GM12801 (cell line): ENCODE results near the gene GSG1L.

ENCODE experiments used
- TF ChIP-seq, protein P1 (sequence below): IDR thresholded peaks from one replicate; pipeline ENCODE4 v1.5.1; 2011; ENCODE audit warnings: control low read depth; ENCODE audit not compliant: insufficient read length; ENCODE audit errors: extremely low read depth

Gene GSG1L

GRCh38 chr16:28106467-28107215 lies 43.1 kb upstream of the GSG1L start:
- TF ChIP-seq, protein P1, sequence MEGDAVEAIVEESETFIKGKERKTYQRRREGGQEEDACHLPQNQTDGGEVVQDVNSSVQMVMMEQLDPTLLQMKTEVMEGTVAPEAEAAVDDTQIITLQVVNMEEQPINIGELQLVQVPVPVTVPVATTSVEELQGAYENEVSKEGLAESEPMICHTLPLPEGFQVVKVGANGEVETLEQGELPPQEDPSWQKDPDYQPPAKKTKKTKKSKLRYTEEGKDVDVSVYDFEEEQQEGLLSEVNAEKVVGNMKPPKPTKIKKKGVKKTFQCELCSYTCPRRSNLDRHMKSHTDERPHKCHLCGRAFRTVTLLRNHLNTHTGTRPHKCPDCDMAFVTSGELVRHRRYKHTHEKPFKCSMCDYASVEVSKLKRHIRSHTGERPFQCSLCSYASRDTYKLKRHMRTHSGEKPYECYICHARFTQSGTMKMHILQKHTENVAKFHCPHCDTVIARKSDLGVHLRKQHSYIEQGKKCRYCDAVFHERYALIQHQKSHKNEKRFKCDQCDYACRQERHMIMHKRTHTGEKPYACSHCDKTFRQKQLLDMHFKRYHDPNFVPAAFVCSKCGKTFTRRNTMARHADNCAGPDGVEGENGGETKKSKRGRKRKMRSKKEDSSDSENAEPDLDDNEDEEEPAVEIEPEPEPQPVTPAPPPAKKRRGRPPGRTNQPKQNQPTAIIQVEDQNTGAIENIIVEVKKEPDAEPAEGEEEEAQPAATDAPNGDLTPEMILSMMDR, result no peak

DNA sequence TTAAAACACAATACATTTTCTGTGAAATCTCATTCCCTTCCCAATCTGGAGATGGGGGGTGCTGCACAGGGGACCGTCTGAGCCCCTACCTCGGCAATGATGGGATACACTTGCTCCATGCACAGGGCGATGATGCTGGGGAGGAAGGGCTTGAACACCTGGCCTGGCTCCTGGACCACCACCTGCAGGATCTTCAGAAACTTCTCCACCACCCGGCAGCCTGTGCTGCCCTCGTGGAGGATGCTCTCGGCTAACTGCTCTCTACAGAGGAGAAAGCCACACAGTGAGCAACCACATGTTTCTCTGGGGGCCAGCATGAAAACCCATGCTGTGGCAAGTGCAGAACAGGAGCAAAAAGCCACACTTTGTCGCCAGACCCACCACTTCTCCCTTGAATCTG lies 42.4 kb upstream of the GSG1L start:
- TF ChIP-seq, protein P1, result no peak

GRCh38 chr16:28105297-28105696 lies 41.8 kb upstream of the GSG1L start:
- TF ChIP-seq, protein P1, result no peak

DNA sequence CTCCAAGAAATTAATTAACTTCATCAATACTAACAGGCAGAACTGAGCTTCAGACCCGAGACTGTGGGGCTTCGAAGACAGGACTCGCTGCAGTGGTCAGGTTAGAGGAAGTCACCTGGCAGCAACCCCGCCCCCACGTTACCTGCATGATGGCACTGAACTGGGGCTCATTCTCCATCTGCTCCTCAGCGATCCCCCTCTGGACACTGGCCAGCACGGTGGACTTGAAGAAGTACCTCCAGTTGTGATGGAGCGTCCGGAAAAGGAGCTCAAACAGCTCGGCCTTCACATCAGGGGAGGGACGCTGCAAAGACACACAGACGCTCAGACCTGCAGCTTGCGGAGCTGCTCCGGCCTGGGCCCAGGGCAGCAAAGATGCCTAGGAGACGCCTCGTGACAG lies 40.9 kb upstream of the GSG1L start:
- TF ChIP-seq, protein P1, result no peak

DNA sequence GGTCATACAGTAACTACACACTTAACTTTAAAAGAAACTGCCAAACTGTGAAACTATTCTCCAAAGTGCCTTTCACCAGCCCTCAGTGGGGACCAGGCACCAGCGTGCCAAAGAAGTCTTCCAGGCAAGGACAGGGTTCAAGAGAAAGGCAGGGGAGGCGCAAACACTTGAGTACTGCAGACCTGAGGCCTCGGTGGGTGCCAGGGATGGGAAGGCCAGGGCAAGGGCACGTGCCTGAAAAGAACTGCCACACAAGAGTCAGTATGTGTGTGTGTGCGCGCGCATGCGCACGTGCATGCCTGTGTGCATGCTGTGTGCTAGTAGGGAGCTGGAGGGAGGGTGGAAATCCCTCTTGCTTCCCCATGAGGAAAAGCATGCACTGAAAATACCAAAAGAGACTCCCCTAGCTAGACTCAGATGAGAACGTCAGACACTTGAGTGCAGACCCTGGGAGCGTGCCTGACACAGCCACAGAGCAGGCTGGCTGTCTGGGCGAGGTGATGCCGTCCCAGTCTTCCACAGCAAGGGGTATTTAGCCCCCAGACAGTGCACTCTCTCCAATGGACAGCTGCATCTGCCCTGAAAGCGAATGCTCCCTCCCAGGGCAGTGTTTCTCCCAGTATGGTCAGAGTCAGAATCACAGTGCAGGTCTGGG lies 40.1 kb upstream of the GSG1L start:
- TF ChIP-seq, protein P1, result no peak

DNA sequence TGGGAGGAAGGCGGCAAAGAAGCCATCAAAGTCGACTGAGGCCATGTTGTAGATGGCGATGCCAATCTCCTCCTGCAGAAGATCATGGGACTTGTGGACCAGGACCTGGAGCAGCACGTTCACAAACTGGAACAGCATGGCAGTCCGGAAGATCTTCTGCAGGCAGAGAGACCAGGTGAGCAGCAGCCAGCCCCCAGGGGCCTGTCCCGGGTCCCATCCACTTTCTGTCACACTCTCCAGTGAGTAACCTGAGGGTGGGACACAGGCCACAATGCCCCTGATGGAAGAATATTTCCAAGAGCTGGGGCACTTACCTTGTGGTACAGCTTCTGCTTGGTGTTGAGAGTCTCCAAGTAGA lies 38.0 kb upstream of the GSG1L start:
- TF ChIP-seq, protein P1, result no peak

- TF ChIP-seq, protein P1, result no peak
Observed at GRCh38 chr16:28100810-28101532, 37.5 kb upstream of the GSG1L start.
